GM12878 (cell line): Measurements from ENCODE around the gene UNC45B. TPM values are rescaled to one million over a fixed set of nuclear protein-coding genes. Genes with fewer than 3 reads are reported as not detected.
"Not testable (repeated sequence)": the region's sequence is repeated elsewhere in the genome, so short reads cannot be mapped to it uniquely, and the experiment has no call there.

ENCODE experiments used
- ATAC-seq: fragments of 200-7000 bp; cut with Tn5 transposase; 3 replicates; pipeline ENCODE4 v1.9.1; 2020; ENCODE audit warnings: mild to moderate bottlenecking, moderate library complexity
- BruUV-seq: library from RNA; stranded (reverse); fragments of 400-500 nt; replicated peaks from 2 replicates; lab custom pipeline; 2021; lab: Mats Ljungman, UMichigan
- CTCF ChIA-PET: fragments of 300-600 bp; sonication (Branson Sonifier 250); formaldehyde crosslinking; extraction: SDS; loops from one replicate; lab custom pipeline; 2021; ENCODE audit warnings: inconsistent platforms; lab: Yijun Ruan, JAX
- POLR2A ChIA-PET: fragments of 350-600 bp; formaldehyde crosslinking; extraction: SDS; loops from one replicate; lab custom pipeline; 2021; ENCODE audit warnings: inconsistent platforms; lab: Charles Lee
- RAD21 ChIA-PET: fragments of 300-600 bp; sonication (Branson Sonifier 250); formaldehyde crosslinking; loops from one replicate; lab custom pipeline; 2023; ENCODE audit warnings: antibody characterized with exemption; ENCODE audit not compliant: unreplicated experiment; lab: Charles Lee
- SMC1A ChIA-PET: fragments of 300-600 bp; sonication (Branson Sonifier 250); formaldehyde crosslinking; loops from one replicate; lab custom pipeline; 2023; ENCODE audit not compliant: unreplicated experiment, uncharacterized antibody; lab: Charles Lee
- DNase-seq: peaks from one replicate; pipeline ENCODE4 v3.0.0-alpha.2; 2011; ENCODE audit warnings: low read depth, low spot score
- FAIRE-seq: peaks from 3 replicates; lab custom pipeline; 2011; peaks lifted over from hg19 to GRCh38; lab: Jason Lieb, UNC
- H2AFZ ChIP-seq: 2 replicates; pipeline ENCODE4 v1.6.0; 2011; ENCODE audit warnings: low read depth, low read length, control low read depth; ENCODE audit not compliant: control insufficient read depth
- H3K27ac ChIP-seq: 2 replicates; pipeline ENCODE4 v1.5.1; 2011; ENCODE audit warnings: control low read depth; ENCODE audit not compliant: control insufficient read depth, insufficient read depth
- H3K27me3 ChIP-seq, 2 experiments: replicated peaks in 1 of 2; 2 replicates each; pipeline versions ENCODE4 v1.6.0 to v1.6.1; 2011; ENCODE audit warnings: low read length in 1 of 2; ENCODE audit not compliant: control insufficient read depth in 2 of 2, insufficient read depth in 2 of 2
- H3K36me3 ChIP-seq, 2 experiments: 2 replicates each; pipeline ENCODE4 v1.5.1; 2011; ENCODE audit warnings: low read length in 1 of 2; ENCODE audit not compliant: control insufficient read depth in 2 of 2, insufficient read depth in 2 of 2
- H3K4me1 ChIP-seq: 2 replicates; pipeline ENCODE4 v1.6.1; 2011; ENCODE audit warnings: mild to moderate bottlenecking, low read length, moderate library complexity, mixed read lengths; ENCODE audit not compliant: control insufficient read depth, insufficient read depth
- H3K4me2 ChIP-seq: 2 replicates; pipeline ENCODE4 v1.6.0; 2011; ENCODE audit warnings: control low read depth; ENCODE audit not compliant: control insufficient read depth, insufficient read depth
- H3K4me3 ChIP-seq: fragments of 200-600 bp; sonication (generic); 2 replicates; pipeline ENCODE4 v1.5.1; 2016
- H3K79me2 ChIP-seq: 2 replicates; pipeline ENCODE4 v1.6.0; 2011; ENCODE audit warnings: low read length; ENCODE audit not compliant: control insufficient read depth, insufficient read depth
- H3K9ac ChIP-seq: 2 replicates; pipeline ENCODE4 v1.8.0; 2011; ENCODE audit warnings: low read length, control low read depth, mixed read lengths; ENCODE audit not compliant: control insufficient read depth, insufficient read depth
- H3K9me3 ChIP-seq: replicated peaks from 3 replicates; pipeline ENCODE4 v1.5.1; 2011; ENCODE audit warnings: mild to moderate bottlenecking, low read length; ENCODE audit not compliant: control insufficient read depth, insufficient read depth
- H4K20me1 ChIP-seq: 2 replicates; pipeline ENCODE4 v1.6.0; 2011; ENCODE audit not compliant: control insufficient read depth, insufficient read depth
- ATF7 ChIP-seq: fragments of 450-650 bp; IDR thresholded peaks from 2 replicates; pipeline ENCODE4 v1.6.1; 2016; ENCODE audit warnings: low read depth, mild to moderate bottlenecking
- LARP7 ChIP-seq: fragments of 450-650 bp; IDR thresholded peaks from 2 replicates; pipeline ENCODE4 v1.6.1; 2017; ENCODE audit warnings: mild to moderate bottlenecking
- MXI1 ChIP-seq: fragments of 150-350 bp; IDR thresholded peaks from 2 replicates; pipeline ENCODE4 v1.6.1; 2011; ENCODE audit warnings: low read depth, mild to moderate bottlenecking, inconsistent platforms, low read length, improper control_type of control experiment
- NFXL1 ChIP-seq: fragments of 450-650 bp; IDR thresholded peaks from 2 replicates; pipeline ENCODE4 v1.6.1; 2017; ENCODE audit warnings: antibody characterized with exemption, mild to moderate bottlenecking, borderline replicate concordance
- RELA ChIP-seq: fragments of 450-650 bp; IDR thresholded peaks from 2 replicates; pipeline ENCODE4 v1.8.0; 2014; ENCODE audit warnings: borderline replicate concordance; ENCODE audit not compliant: partially characterized antibody
- SMC3 ChIP-seq: IDR thresholded peaks from 2 replicates; pipeline ENCODE4 v1.6.1; 2011; ENCODE audit warnings: low read length, improper control_type of control experiment, borderline replicate concordance
- SRF ChIP-seq, 2 experiments: IDR thresholded peaks; 2 replicates each; pipeline ENCODE4 v1.6.1; 2011; ENCODE audit warnings: low read depth in 2 of 2, low read length in 2 of 2, mild to moderate bottlenecking in 1 of 2, moderate library complexity in 1 of 2
- WRNIP1 ChIP-seq: IDR thresholded peaks from 2 replicates; pipeline ENCODE4 v1.6.1; 2011; ENCODE audit warnings: low read depth, low read length, improper control_type of control experiment, borderline replicate concordance
- WGBS: methylation state at CpG from one replicate; pipeline ENCODE4 v1.1.6; 2016; ENCODE audit warnings: low lambda C conversion rate; ENCODE audit not compliant: insufficient replicate concordance, insufficient coverage; ENCODE audit errors: missing lambda C conversion rate; 5-methylcytosine and 5-hydroxymethylcytosine counted together
- in situ Hi-C: fragments of 300-500 bp; cut with MboI; formaldehyde crosslinking; loops from 9 replicates; pipeline ENCODE4 v1.14.3; 2018; ENCODE audit warnings: mixed read lengths
- intact Hi-C: fragments of 100-400 bp; cut with micrococcal nuclease; formaldehyde crosslinking; loops from one replicate; pipeline ENCODE4 v1.14.2; 2022; ENCODE audit not compliant: unreplicated experiment
- polyA plus RNA-seq, 11 experiments: library from polyadenylated mRNA; depleted of rRNA in 4 of 11; unstranded in 6 of 11; stranded (reverse) in 5 of 11; fragments of >200 nt; fragmentation: Nextera tagmentation in 4 of 11; fragmentation: Illumina TruSeq in 1 of 11; extraction: Ambion mirVana in 4 of 11; extraction: Trizol in 1 of 11; gene quantifications; 1 replicate in 1 of 11; 2 replicates in 10 of 11; pipeline versions ENCODE4 v1.2.1 to v1.2.3, GENCODE V29; 2011 to 2016; ENCODE audit warnings: inconsistent platforms in 2 of 11, missing spikeins in 2 of 11, low read depth in 1 of 11
- total RNA-seq, 4 experiments: library from RNA; depleted of rRNA in 3 of 4; stranded (reverse); fragments of >200 nt in 3 of 4; fragmentation: Illumina TruSeq in 1 of 4; extraction: Trizol in 1 of 4; gene quantifications; 2 replicates each; pipeline versions ENCODE4 v1.2.1 to v1.2.3, GENCODE V29; 2013 to 2021

Gene UNC45B
- total and polyA plus RNA-seq, 10 of the 15 experiments (the other 5 are each of a cell fraction or from before 2014, with no cell fraction given): 0.03 TPM; not detected in 9

DNA sequence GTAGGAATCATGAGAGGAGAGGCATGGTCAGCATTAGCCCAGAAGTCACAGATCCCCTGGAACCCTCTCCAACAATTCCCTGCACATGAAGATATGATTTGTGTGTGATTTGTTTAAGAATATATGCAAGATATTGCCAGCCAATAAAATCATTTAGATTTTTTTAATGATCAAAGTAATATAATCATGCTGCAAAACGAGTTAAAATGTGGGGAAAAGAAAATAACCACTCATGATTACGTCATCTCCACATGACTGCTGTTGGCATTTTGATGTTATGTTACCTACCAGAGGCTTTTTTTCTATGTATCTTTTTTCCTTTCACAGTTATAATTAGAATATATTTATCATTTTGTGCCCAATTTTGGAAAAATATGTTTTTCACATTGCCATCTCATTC lies 24.2 kb downstream of the UNC45B start:
- WGBS: 0% methylated on average over 2 of the region's 2 CpGs
- peaks cover 0 to 5% of the 10 kb centered on the region in 2 experiments; a peak in 3 of 4 replicates for H3K27me3 ChIP-seq
- no peaks in the 10 kb centered on the region for H3K9me3 ChIP-seq
- no peak overlapping the region for H3K9ac ChIP-seq
- H2AFZ ChIP-seq: no peak overlapping the region
- no peak for FAIRE-seq
- ChIA-PET CTCF (interaction anchor here (1.3 kb wide), 1 partner anchor 361 kb away, joined by 7 read pairs; no protein-coding TSS in a partner anchor), SMC1A (interaction anchor here (1.0 kb wide), 1 partner anchor 368 kb away, joined by 3 read pairs; no protein-coding TSS in a partner anchor), POLR2A (no interaction called here), RAD21 (interaction anchor here (2.1 kb wide), 1 partner anchor 362 kb away, joined by 6 read pairs; no protein-coding TSS in a partner anchor)
- no peak for DNase-seq
- no peak for ATAC-seq
- H3K4me1 ChIP-seq: no peaks in the 10 kb centered on the region
- TF ChIP-seq RELA (no peak), LARP7 (no peak), MXI1 (no peak), WRNIP1 (no peak), NFXL1 (no peak), SRF (IDR thresholded peaks at IDR 0.05; ENCODE audit: low read depth in 2 of 2, low read length in 2 of 2) (no peak), ATF7 (peak; percentile 79), SMC3 (no peak)
- H3K27ac ChIP-seq: no peak overlapping the region
- no peaks in the 10 kb centered on the region for H3K36me3 ChIP-seq
- no peaks in the 10 kb centered on the region for H3K79me2 ChIP-seq
- no TSS peak for BruUV-seq
- intact Hi-C loops: loop anchor here (1.0 to 2.0 kb wide), 2 partner anchors 367 to 575 kb away; no protein-coding TSS in a partner anchor
- no peak overlapping the region for H3K4me3 ChIP-seq
- no peaks in the 10 kb centered on the region for H4K20me1 ChIP-seq
- no peak overlapping the region for H3K4me2 ChIP-seq
- in situ Hi-C loops: no loop called here

GRCh38 chr17:35172321-35172720 lies 24.7 kb downstream of the UNC45B start:
- H3K27ac ChIP-seq, H3K4me3 ChIP-seq, BruUV-seq, POLR2A ChIA-PET, DNase-seq, H4K20me1 ChIP-seq, H3K79me2 ChIP-seq, H3K4me1 ChIP-seq, in situ Hi-C loops, SMC1A ChIA-PET, H3K27me3 ChIP-seq, RAD21 ChIA-PET, ATAC-seq, H3K9ac ChIP-seq, H3K4me2 ChIP-seq, H2AFZ ChIP-seq, H3K9me3 ChIP-seq, H3K36me3 ChIP-seq, intact Hi-C loops, FAIRE-seq: not testable (repeated sequence)
- WGBS: 0% methylated on average over 3 of the region's 3 CpGs
- CTCF ChIA-PET: interaction anchor here (1.2 kb wide), 1 partner anchor 16 kb away, joined by 3 read pairs; no protein-coding TSS in a partner anchor
